H1 (cell line): ENCODE results near the gene CGNL1. TPM values are rescaled to one million over a fixed set of nuclear protein-coding genes. Genes with fewer than 3 reads are reported as not detected.

Experiments used
- CTCF ChIA-PET: fragments of 300-600 bp; sonication (Branson Sonifier 250); formaldehyde crosslinking; loops from one replicate; lab custom pipeline; 2021; ENCODE audit not compliant: partially characterized antibody; lab: Charles Lee
- POLR2A ChIA-PET: fragments of 300-600 bp; sonication (Branson Sonifier 250); formaldehyde crosslinking; loops from one replicate; lab custom pipeline; 2021; ENCODE audit warnings: inconsistent platforms; ENCODE audit not compliant: partially characterized antibody; lab: Charles Lee
- DNase-seq, 2 experiments: peaks; one replicate each; pipeline versions ENCODE4 v3.0.0 to v3.0.0-alpha.2; 2010 to 2022; ENCODE audit warnings: low spot score in 2 of 2, low read depth in 1 of 2, mixed read lengths in 1 of 2
- FAIRE-seq: peaks from 2 replicates; lab custom pipeline; 2011; peaks lifted over from hg19 to GRCh38; lab: Jason Lieb, UNC
- H2AFZ ChIP-seq: 2 replicates; pipeline ENCODE4 v1.8.1; 2012; ENCODE audit warnings: low read length, inconsistent platforms
- H2AK5ac ChIP-seq: 2 replicates; pipeline ENCODE4 v1.6.1; 2013; ENCODE audit warnings: low read depth, low read length
- H2BK120ac ChIP-seq: replicated peaks from 2 replicates; pipeline ENCODE3; 2013; ENCODE audit warnings: low read depth, low read length, inconsistent platforms
- H2BK12ac ChIP-seq: 2 replicates; pipeline ENCODE4 v1.6.1; 2013; ENCODE audit warnings: low read depth, low read length
- H2BK15ac ChIP-seq: 2 replicates; pipeline ENCODE4 v1.6.1; 2013; ENCODE audit warnings: low read length
- H2BK20ac ChIP-seq: 2 replicates; pipeline ENCODE4 v1.6.1; 2013; ENCODE audit warnings: low read length
- H2BK5ac ChIP-seq: 2 replicates; pipeline ENCODE4 v1.6.1; 2013; ENCODE audit warnings: low read depth, low read length
- H3K14ac ChIP-seq: 2 replicates; pipeline ENCODE4 v1.6.1; 2013; ENCODE audit warnings: inconsistent platforms; ENCODE audit not compliant: insufficient read length
- H3K18ac ChIP-seq: 2 replicates; pipeline ENCODE4 v1.6.1; 2013; ENCODE audit warnings: low read length; ENCODE audit errors: extremely low read depth
- H3K23ac ChIP-seq: 2 replicates; pipeline ENCODE4 v1.6.1; 2013; ENCODE audit warnings: inconsistent platforms; ENCODE audit not compliant: insufficient read length
- H3K23me2 ChIP-seq: 2 replicates; pipeline ENCODE4 v1.6.1; 2013; ENCODE audit warnings: low read depth, low read length
- H3K27ac ChIP-seq: 2 replicates; pipeline ENCODE4 v1.6.1; 2011; ENCODE audit warnings: low read depth, low read length, inconsistent platforms
- H3K27me3 ChIP-seq, 4 experiments: replicated peaks in 1 of 4; 1 replicate in 1 of 4; 2 replicates in 3 of 4; pipeline versions ENCODE4 v1.6.1 to v1.8.1; 2011 to 2013; ENCODE audit warnings: low read length in 3 of 4, mild to moderate bottlenecking in 3 of 4, inconsistent platforms in 2 of 4, mixed read lengths in 2 of 4, moderate library complexity in 1 of 4; ENCODE audit not compliant: control insufficient read depth in 3 of 4, insufficient read depth in 3 of 4; ENCODE audit errors: extremely low read depth in 1 of 4
- H3K36me3 ChIP-seq, 4 experiments: 2 replicates each; pipeline versions ENCODE4 v1.6.1 to v1.8.1; 2011 to 2013; ENCODE audit warnings: mild to moderate bottlenecking in 4 of 4, low read length in 3 of 4, moderate library complexity in 2 of 4, control low read depth in 1 of 4, inconsistent platforms in 1 of 4; ENCODE audit not compliant: insufficient read depth in 4 of 4, control insufficient read depth in 2 of 4
- H3K4ac ChIP-seq: replicated peaks from 2 replicates; pipeline ENCODE3; 2013; ENCODE audit warnings: low read length, low read depth, mixed read lengths, inconsistent platforms; ENCODE audit not compliant: insufficient read length
- H3K4me1 ChIP-seq, 4 experiments: replicated peaks in 1 of 4; 1 replicate in 1 of 4; 2 replicates in 3 of 4; pipeline versions ENCODE4 v1.6.1 to v1.8.1; 2011 to 2013; ENCODE audit warnings: low read length in 3 of 4, inconsistent platforms in 2 of 4, mixed read lengths in 1 of 4; ENCODE audit not compliant: insufficient read depth in 4 of 4, control insufficient read depth in 3 of 4
- H3K4me2 ChIP-seq, 2 experiments: 2 replicates each; pipeline versions ENCODE4 v1.6.1 to v1.8.1; 2011 to 2013; ENCODE audit warnings: low read depth in 2 of 2, low read length in 2 of 2, control low read depth in 1 of 2, inconsistent platforms in 1 of 2, mild to moderate bottlenecking in 1 of 2; ENCODE audit not compliant: insufficient read depth in 1 of 2
- H3K4me3 ChIP-seq, 4 experiments: fragments of 200-600, 300-600 bp in 1 of 4; sonication (generic), shearing (Covaris generic), sonication (Bioruptor Twin) in 1 of 4; 2 replicates each; pipeline versions ENCODE4 v1.5.1 to v1.8.1; 2011 to 2016; ENCODE audit warnings: low read length in 4 of 4, low read depth in 3 of 4, control low read depth in 2 of 4, inconsistent platforms in 2 of 4, mild to moderate bottlenecking in 2 of 4, mixed read lengths in 1 of 4, moderate library complexity in 1 of 4; ENCODE audit not compliant: insufficient read depth in 2 of 4; ENCODE audit errors: extremely low read depth in 1 of 4
- H3K56ac ChIP-seq: replicated peaks from 2 replicates; pipeline ENCODE3; 2013; ENCODE audit warnings: low read depth, mild to moderate bottlenecking, mixed read lengths, low read length, inconsistent platforms; ENCODE audit not compliant: insufficient read length
- H3K79me1 ChIP-seq: 2 replicates; pipeline ENCODE4 v1.6.1; 2013; ENCODE audit warnings: low read depth, low read length, control low read depth
- H3K79me2 ChIP-seq, 2 experiments: 2 replicates each; pipeline versions ENCODE4 v1.6.1 to v1.8.1; 2012 to 2013; ENCODE audit warnings: low read length in 2 of 2, mild to moderate bottlenecking in 2 of 2, inconsistent platforms in 1 of 2; ENCODE audit not compliant: insufficient read depth in 2 of 2, control insufficient read depth in 1 of 2
- H3K9ac ChIP-seq, 4 experiments: replicated peaks in 1 of 4; 1 replicate in 1 of 4; 2 replicates in 3 of 4; pipeline versions ENCODE4 v1.6.1 to v1.8.1; 2011 to 2013; ENCODE audit warnings: low read depth in 3 of 4, low read length in 3 of 4, control low read depth in 2 of 4, mild to moderate bottlenecking in 2 of 4, moderate library complexity in 2 of 4, inconsistent platforms in 1 of 4; ENCODE audit errors: extremely low read depth in 1 of 4
- H3K9me3 ChIP-seq, 2 experiments: 2 replicates each; pipeline versions ENCODE4 v1.6.1 to v1.8.1; 2012 to 2013; ENCODE audit warnings: mild to moderate bottlenecking in 2 of 2, moderate library complexity in 2 of 2, control low read depth in 1 of 2, inconsistent platforms in 1 of 2, low read depth in 1 of 2, low read length in 1 of 2, mixed read lengths in 1 of 2; ENCODE audit not compliant: insufficient read depth in 2 of 2
- H4K20me1 ChIP-seq, 2 experiments: replicated peaks in 1 of 2; 2 replicates each; pipeline versions ENCODE3 to v1.8.1; 2011 to 2013; ENCODE audit warnings: inconsistent platforms in 2 of 2, low read length in 2 of 2, mild to moderate bottlenecking in 1 of 2; ENCODE audit not compliant: insufficient read depth in 2 of 2, control insufficient read depth in 1 of 2
- H4K5ac ChIP-seq: 2 replicates; pipeline ENCODE4 v1.6.1; 2013; ENCODE audit warnings: low read length, low read depth, mixed read lengths, inconsistent platforms; ENCODE audit not compliant: insufficient read length
- H4K8ac ChIP-seq: 2 replicates; pipeline ENCODE4 v1.8.0; 2013; ENCODE audit warnings: mild to moderate bottlenecking, moderate library complexity, low read length, inconsistent platforms; ENCODE audit not compliant: insufficient read depth; ENCODE audit errors: extremely low read depth
- H4K91ac ChIP-seq: replicated peaks from 2 replicates; pipeline ENCODE3; 2013; ENCODE audit warnings: low read length, mixed read lengths, inconsistent platforms; ENCODE audit not compliant: insufficient read length
- BACH1 ChIP-seq: IDR thresholded peaks from 2 replicates; pipeline ENCODE4 v1.6.1; 2012; ENCODE audit warnings: low read length, improper control_type of control experiment
- CHD1 ChIP-seq: IDR thresholded peaks from 2 replicates; pipeline ENCODE4 v1.6.1; 2012; ENCODE audit warnings: low read depth, low read length, improper control_type of control experiment
- CHD2 ChIP-seq: IDR thresholded peaks from 2 replicates; pipeline ENCODE4 v1.6.1; 2012; ENCODE audit warnings: low read length, improper control_type of control experiment
- GABPA ChIP-seq: IDR thresholded peaks from 2 replicates; pipeline ENCODE4 v1.6.1; 2011; ENCODE audit warnings: mild to moderate bottlenecking, low read length, moderate library complexity, borderline replicate concordance; ENCODE audit not compliant: insufficient read depth
- GTF2F1 ChIP-seq: IDR thresholded peaks from 2 replicates; pipeline ENCODE4 v1.6.1; 2012; ENCODE audit warnings: low read depth, low read length, improper control_type of control experiment, borderline replicate concordance
- JUN ChIP-seq: IDR thresholded peaks from 2 replicates; pipeline ENCODE4 v1.6.1; 2011; ENCODE audit warnings: low read depth, mild to moderate bottlenecking, improper control_type of control experiment, low read length
- KDM1A ChIP-seq: fragments of 200-600, 300-600 bp; sonication (generic); IDR thresholded peaks from 2 replicates; pipeline ENCODE4 v1.7.1; 2016; ENCODE audit warnings: mild to moderate bottlenecking, low read length, borderline replicate concordance
- KDM5A ChIP-seq: fragments of 200-600 bp; IDR thresholded peaks from 2 replicates; pipeline ENCODE4 v1.7.1; 2012; ENCODE audit warnings: mild to moderate bottlenecking, low read length, inconsistent platforms, mixed read lengths
- MAFK ChIP-seq: IDR thresholded peaks from 2 replicates; pipeline ENCODE4 v1.6.1; 2012; ENCODE audit warnings: low read depth, mild to moderate bottlenecking, improper control_type of control experiment, low read length
- POLR2A ChIP-seq, 2 experiments: IDR thresholded peaks; 1 replicate in 1 of 2; 2 replicates in 1 of 2; pipeline ENCODE4 v1.6.1; 2011; ENCODE audit warnings: low read depth in 2 of 2, low read length in 2 of 2, mild to moderate bottlenecking in 2 of 2; ENCODE audit errors: control extremely low read depth in 1 of 2
- RXRA ChIP-seq: IDR thresholded peaks from 2 replicates; pipeline ENCODE4 v1.6.1; 2011; ENCODE audit warnings: low read depth, mild to moderate bottlenecking, low read length, moderate library complexity; ENCODE audit not compliant: insufficient read depth
- SP2 ChIP-seq: IDR thresholded peaks from 2 replicates; pipeline ENCODE4 v1.6.1; 2012; ENCODE audit warnings: mild to moderate bottlenecking, low read length, inconsistent platforms
- YY1 ChIP-seq: IDR thresholded peaks from 2 replicates; pipeline ENCODE4 v1.6.1; 2011; ENCODE audit warnings: low read depth, mild to moderate bottlenecking, low read length
- WGBS, 2 experiments: shearing (Covaris generic) in 1 of 2; methylation state at CpG; one replicate each; pipeline versions ENCODE4 v1.1.6 to v1.1.7; 2013 to 2015; ENCODE audit warnings: low lambda C conversion rate in 2 of 2, mixed read lengths in 2 of 2, inconsistent platforms in 1 of 2, low coverage in 1 of 2, missing lambda C conversion rate in 1 of 2; ENCODE audit not compliant: insufficient replicate concordance in 2 of 2, insufficient coverage in 1 of 2, insufficient read length in 1 of 2; ENCODE audit errors: extremely low coverage in 1 of 2, missing lambda C conversion rate in 1 of 2; 5-methylcytosine and 5-hydroxymethylcytosine counted together
- polyA plus RNA-seq, 7 experiments: library from polyadenylated mRNA; depleted of rRNA in 3 of 7; stranded (reverse) in 5 of 7; unstranded in 2 of 7; fragments of >200 nt in 5 of 7; fragments of 200-250 nt in 2 of 7; gene quantifications; 1 replicate in 5 of 7; 2 replicates in 1 of 7; 4 replicates in 1 of 7; pipeline versions ENCODE4 v1.2.1 to v1.2.3, GENCODE V29; 2011 to 2013; ENCODE audit warnings: missing spikeins in 2 of 7, mixed read lengths in 2 of 7
- total RNA-seq: library from RNA; stranded (reverse); fragmentation: NEBNext Ultra II Directional; extraction: Animal tissue kit (Norgen Biotek cat#: 25700); gene quantifications from 2 replicates; pipeline ENCODE4 v1.2.1, GENCODE V29; 2021
- TF ChIP-seq, protein P1 (sequence below): IDR thresholded peaks from 2 replicates; pipeline ENCODE4 v1.6.1; 2012; ENCODE audit warnings: inconsistent platforms
- TF ChIP-seq, protein P2 (sequence below): IDR thresholded peaks from 2 replicates; pipeline ENCODE4 v1.6.1; 2011; ENCODE audit warnings: low read depth, mild to moderate bottlenecking, low read length; ENCODE audit not compliant: insufficient read depth

CGNL1 gene
- total and polyA plus RNA-seq, 2 of the 8 experiments (the other 6 are each of a cell fraction or from before 2014, with no cell fraction given), result 21.8 to 75.6 TPM

DNA sequence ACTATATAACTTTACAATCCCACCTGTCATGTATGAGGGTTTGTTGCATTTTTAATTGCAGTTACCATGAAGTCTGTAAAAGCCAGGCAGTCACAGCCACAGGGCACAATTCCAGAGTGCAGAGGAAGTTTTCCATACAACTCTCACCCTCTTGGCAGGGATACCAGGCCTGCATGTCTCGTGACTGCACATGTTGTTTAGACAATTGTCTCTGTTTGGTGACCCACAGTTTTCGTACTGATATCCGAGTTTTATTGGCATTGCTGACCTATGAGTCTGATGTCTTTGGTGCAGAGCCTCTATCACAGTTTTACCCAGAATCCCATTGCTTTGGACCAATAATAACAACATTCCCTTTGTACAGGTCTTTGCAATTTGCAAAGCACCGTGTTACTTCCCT lies 190.5 kb downstream of the CGNL1 start:
- no peak overlapping the region for H4K8ac ChIP-seq
- H3K23me2 ChIP-seq, result no peaks in the 10 kb centered on the region; the same call in 1 of the 2 replicates
- ChIA-PET POLR2A (no interaction called here), CTCF (interaction anchor here (0.9 to 3.7 kb wide), 3 partner anchors 14 to 237 kb away, joined by 3 to 20 read pairs (median 3); no protein-coding TSS in a partner anchor)
- DNase-seq (no peak), FAIRE-seq (no peak)
- no peaks in the 10 kb centered on the region for H3K36me3 ChIP-seq
- no peak overlapping the region for H3K14ac ChIP-seq
- no peak overlapping the region for H4K91ac ChIP-seq
- H3K4ac ChIP-seq, result no peak overlapping the region
- no peak overlapping the region for H3K27ac ChIP-seq
- no peak overlapping the region for H2AK5ac ChIP-seq
- no peak overlapping the region for H3K56ac ChIP-seq
- no peak overlapping the region for H2BK20ac ChIP-seq
- no peaks in the 10 kb centered on the region for H3K27me3 ChIP-seq
- H4K5ac ChIP-seq, result no peak overlapping the region
- no peak overlapping the region for H2BK12ac ChIP-seq
- no peak overlapping the region for H3K23ac ChIP-seq
- H3K4me3 ChIP-seq, result no peak overlapping the region
- H3K9me3 ChIP-seq, result no peaks in the 10 kb centered on the region
- H3K4me1 ChIP-seq, result peaks cover 1 to 7% (median 2%) of the 10 kb centered on the region in 4 experiments; a peak in 3 of 7 replicates
- no peak overlapping the region for H3K9ac ChIP-seq
- no peak overlapping the region for H2BK15ac ChIP-seq
- H2BK5ac ChIP-seq, result no peak overlapping the region
- WGBS, 2 experiments, result 88% methylated on average over 4 of the region's 4 CpGs; no CpG with 5 or more reads in 1 of the 2 experiments
- no peaks in the 10 kb centered on the region for H4K20me1 ChIP-seq
- no peak overlapping the region for H3K4me2 ChIP-seq
- no peak overlapping the region for H2BK120ac ChIP-seq
- H2AFZ ChIP-seq, result no peak overlapping the region
- H3K79me2 ChIP-seq, result no peaks in the 10 kb centered on the region
- no peaks in the 10 kb centered on the region for H3K79me1 ChIP-seq
- H3K18ac ChIP-seq, result no peak overlapping the region
- TF ChIP-seq CHD1 (no peak), GABPA (no peak), RXRA (no peak), KDM1A (no peak), MAFK (no peak), KDM5A (no peak), GTF2F1 (no peak), POLR2A (IDR thresholded peaks at IDR 0.05; ENCODE audit: control extremely low read depth in 1 of 2, low read depth in 2 of 2, low read length in 2 of 2) (no peak), JUN (no peak), BACH1 (no peak), SP2 (no peak), YY1 (no peak), CHD2 (no peak)
- TF ChIP-seq, protein P1, sequence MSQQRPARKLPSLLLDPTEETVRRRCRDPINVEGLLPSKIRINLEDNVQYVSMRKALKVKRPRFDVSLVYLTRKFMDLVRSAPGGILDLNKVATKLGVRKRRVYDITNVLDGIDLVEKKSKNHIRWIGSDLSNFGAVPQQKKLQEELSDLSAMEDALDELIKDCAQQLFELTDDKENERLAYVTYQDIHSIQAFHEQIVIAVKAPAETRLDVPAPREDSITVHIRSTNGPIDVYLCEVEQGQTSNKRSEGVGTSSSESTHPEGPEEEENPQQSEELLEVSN, result no peak
- TF ChIP-seq, protein P2, sequence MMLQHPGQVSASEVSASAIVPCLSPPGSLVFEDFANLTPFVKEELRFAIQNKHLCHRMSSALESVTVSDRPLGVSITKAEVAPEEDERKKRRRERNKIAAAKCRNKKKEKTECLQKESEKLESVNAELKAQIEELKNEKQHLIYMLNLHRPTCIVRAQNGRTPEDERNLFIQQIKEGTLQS, result no peak
